DMS 273 (cell line): ENCODE measurements around the gene PSMB2.
A peak's percentile ranks its signal among the peaks of the same experiment; 100 is the strongest.
"Not testable (repeated sequence)": the region's sequence is repeated elsewhere in the genome, so short reads cannot be mapped to it uniquely, and the experiment has no call there.

ENCODE experiments used
- DNase-seq: peaks from one replicate; lab custom pipeline; 2025; ENCODE audit not compliant: unreplicated experiment; lab: John Stamatoyannopoulos, UW

The PSMB2 gene

GRCh38 chr1:35641233-35641866 lies at the start of gene PSMB2:
PSMB2 (minus strand) TSS chr1:35641526; CDS start chr1:35641432, 94 bp downstream.
- peak; percentile 99 for DNase-seq

- DNase-seq, result no peak
Observed at GRCh38 chr1:35691080-35691479, 49.8 kb upstream of the PSMB2 start.

GRCh38 chr1:35690103-35690502 lies 48.8 kb upstream of the PSMB2 start:
- not testable (repeated sequence) for DNase-seq

- DNase-seq, result no peak
Observed at GRCh38 chr1:35688161-35688560, 46.8 kb upstream of the PSMB2 start.

- DNase-seq, result no peak
Observed at GRCh38 chr1:35683012-35683411, 41.7 kb upstream of the PSMB2 start.

- no peak for DNase-seq
Observed at GRCh38 chr1:35680271-35680670, 38.9 kb upstream of the PSMB2 start.

- no peak for DNase-seq
Observed at GRCh38 chr1:35675773-35676172, 34.4 kb upstream of the PSMB2 start.

- no peak for DNase-seq
Observed at GRCh38 chr1:35674111-35674510, 32.8 kb upstream of the PSMB2 start.

- DNase-seq, result no peak
Observed at GRCh38 chr1:35672116-35672515, 30.8 kb upstream of the PSMB2 start.

GRCh38 chr1:35668506-35668905 lies 27.2 kb upstream of the PSMB2 start:
- peak; percentile 19 for DNase-seq

GRCh38 chr1:35666916-35667315 lies 25.6 kb upstream of the PSMB2 start:
- DNase-seq, result no peak

- DNase-seq, result no peak
Observed at GRCh38 chr1:35666216-35666615, 24.9 kb upstream of the PSMB2 start.

- DNase-seq, result no peak
Observed at GRCh38 chr1:35663434-35663833, 22.1 kb upstream of the PSMB2 start.

GRCh38 chr1:35661474-35661795 lies 20.1 kb upstream of the PSMB2 start:
- DNase-seq, result no peak

- DNase-seq, result peak; percentile 50
Observed at GRCh38 chr1:35660581-35661473, 19.5 kb upstream of the PSMB2 start.

GRCh38 chr1:35659589-35659988 lies 18.3 kb upstream of the PSMB2 start:
- DNase-seq, result no peak

GRCh38 chr1:35657851-35658250 lies 16.5 kb upstream of the PSMB2 start:
- no peak for DNase-seq

- no peak for DNase-seq
Observed at GRCh38 chr1:35656863-35657232, 15.5 kb upstream of the PSMB2 start.

- DNase-seq, result no peak
Observed at GRCh38 chr1:35656148-35656862, 15.0 kb upstream of the PSMB2 start.

- no peak for DNase-seq
Observed at GRCh38 chr1:35655196-35655595, 13.9 kb upstream of the PSMB2 start.

GRCh38 chr1:35650416-35650815 lies 9.1 kb upstream of the PSMB2 start:
- DNase-seq, result no peak

GRCh38 chr1:35646043-35646442 lies 4.7 kb upstream of the PSMB2 start:
- DNase-seq, result peak; percentile 50
